C4-2B (cell line): Measurements from ENCODE around the gene SEMA3A.

Source experiments
- CTCF ChIP-seq: fragments of 450-650 bp; conservative IDR thresholded peaks from 2 replicates; pipeline ENCODE4 v1.5.1; 2017; ENCODE audit warnings: mild to moderate bottlenecking
- ZFX ChIP-seq: fragments of 450-650 bp; IDR thresholded peaks from 2 replicates; pipeline ENCODE4 v1.6.1; 2017

GRCh38 chr7:84112771-84113170, 81.8 kb downstream of the SEMA3A start:
- TF ChIP-seq CTCF (no peak), ZFX (no peak)
